A673 (cell line): ENCODE results near the gene TBRG1. TPM values are rescaled to one million over a fixed set of nuclear protein-coding genes. Genes with fewer than 3 reads are reported as not detected.
A peak's percentile ranks its signal among the peaks of the same experiment; 100 is the strongest.

Source experiments
- BruUV-seq: library from RNA; stranded (reverse); fragments of 400-500 nt; replicated peaks from 2 replicates; lab custom pipeline; 2021; lab: Mats Ljungman, UMichigan
- CTCF ChIA-PET: fragments of 300-600 bp; sonication (Branson Sonifier 250); formaldehyde crosslinking; loops from one replicate; lab custom pipeline; 2022; ENCODE audit warnings: antibody characterized with exemption; lab: Charles Lee
- POLR2A ChIA-PET: fragments of 300-600 bp; sonication (Branson Sonifier 250); formaldehyde crosslinking; loops from one replicate; lab custom pipeline; 2022; ENCODE audit warnings: antibody characterized with exemption; ENCODE audit not compliant: low non-redundant PET; lab: Charles Lee
- DNase-seq: peaks from one replicate; pipeline ENCODE4 v3.0.0-alpha.2; 2015; ENCODE audit warnings: low spot score
- H3K27ac ChIP-seq: fragments of 200-600 bp; sonication (generic); 2 replicates; pipeline ENCODE4 v1.5.1; 2016; ENCODE audit warnings: mixed run types, low read depth, mild to moderate bottlenecking, mixed read lengths, antibody characterized with exemption, low read length; ENCODE audit not compliant: poor library complexity, severe bottlenecking
- H3K27me3 ChIP-seq: fragments of 200-600 bp; sonication (generic); replicated peaks from 2 replicates; pipeline ENCODE4 v1.6.1; 2017; ENCODE audit warnings: mixed run types, low read depth, mild to moderate bottlenecking, mixed read lengths, antibody characterized with exemption, low read length; ENCODE audit not compliant: insufficient read depth, poor library complexity
- H3K36me3 ChIP-seq: fragments of 200-600 bp; sonication (generic); 2 replicates; pipeline ENCODE4 v1.6.1; 2016; ENCODE audit warnings: mixed run types, mild to moderate bottlenecking, mixed read lengths, antibody characterized with exemption, low read length; ENCODE audit not compliant: insufficient read depth, poor library complexity, severe bottlenecking
- H3K4me1 ChIP-seq: fragments of 200-600 bp; sonication (generic); 2 replicates; pipeline ENCODE4 v1.6.1; 2017; ENCODE audit warnings: mixed run types, mild to moderate bottlenecking, mixed read lengths, antibody characterized with exemption, low read length; ENCODE audit not compliant: insufficient read depth, poor library complexity, severe bottlenecking
- H3K4me3 ChIP-seq: fragments of 200-600 bp; sonication (generic); 2 replicates; pipeline ENCODE4 v1.5.1; 2016; ENCODE audit warnings: low read depth, mixed run types, mild to moderate bottlenecking, mixed read lengths, low read length; ENCODE audit not compliant: poor library complexity, severe bottlenecking
- H3K9me3 ChIP-seq: fragments of 200-600 bp; sonication (generic); 2 replicates; pipeline ENCODE4 v1.6.1; 2016; ENCODE audit warnings: mixed run types, low read depth, mild to moderate bottlenecking, mixed read lengths, antibody characterized with exemption, low read length; ENCODE audit not compliant: poor library complexity, severe bottlenecking
- EZH2 ChIP-seq: fragments of 200-600 bp; sonication (generic); IDR thresholded peaks from 2 replicates; pipeline ENCODE4 v1.6.1; 2017; ENCODE audit warnings: borderline replicate concordance, low read depth, mild to moderate bottlenecking, mixed read lengths, antibody characterized with exemption, low read length; ENCODE audit not compliant: poor library complexity, severe bottlenecking
- intact Hi-C: fragments of 100-400 bp; cut with micrococcal nuclease; formaldehyde crosslinking; loops from one replicate; pipeline ENCODE4 v1.10.0; 2022; ENCODE audit not compliant: unreplicated experiment
- total RNA-seq: library from RNA; stranded (reverse); gene quantifications from 2 replicates; pipeline ENCODE4 v1.2.3, GENCODE V29; 2021
- TF ChIP-seq, protein P1 (sequence below): fragments of 300-800, 200-600 bp; sonication (generic); conservative IDR thresholded peaks from 2 replicates; pipeline ENCODE4 v1.5.1; 2017; ENCODE audit warnings: low read depth, mild to moderate bottlenecking, antibody characterized with exemption, low read length, moderate library complexity, mixed read lengths

Gene TBRG1
- total RNA-seq, 1 experiment from 2014 or later, result 44.4 TPM

DNA sequence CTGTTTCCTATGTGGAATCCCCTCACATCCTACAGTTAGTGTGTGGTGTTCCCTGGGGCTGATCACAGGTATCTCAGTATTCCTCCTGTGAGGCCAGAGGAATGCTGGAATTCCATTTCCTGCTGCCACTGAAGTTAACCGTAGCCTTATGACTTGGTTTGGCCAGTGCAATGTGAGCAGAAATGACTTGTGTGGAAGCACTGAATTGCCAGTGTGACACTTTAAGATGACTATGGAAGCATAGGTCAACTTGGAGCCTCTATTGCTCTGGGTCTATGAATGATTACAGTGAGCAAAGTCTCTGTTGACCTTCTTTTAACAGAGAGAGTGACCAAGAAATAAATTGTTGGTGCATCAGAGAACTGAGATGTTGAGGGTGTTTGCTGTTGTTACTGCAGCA is 16.5 kb downstream of the TBRG1 start:
- H3K9me3 ChIP-seq, result no peaks in the 10 kb centered on the region
- POLR2A ChIA-PET, result no interaction called here
- DNase-seq, result no peak
- intact Hi-C loops, result no loop called here
- CTCF ChIA-PET, result no interaction called here
- no peaks in the 10 kb centered on the region for H3K4me1 ChIP-seq
- H3K27ac ChIP-seq, result no peak overlapping the region
- no peak for TF ChIP-seq EZH2
- TF ChIP-seq, protein P1, sequence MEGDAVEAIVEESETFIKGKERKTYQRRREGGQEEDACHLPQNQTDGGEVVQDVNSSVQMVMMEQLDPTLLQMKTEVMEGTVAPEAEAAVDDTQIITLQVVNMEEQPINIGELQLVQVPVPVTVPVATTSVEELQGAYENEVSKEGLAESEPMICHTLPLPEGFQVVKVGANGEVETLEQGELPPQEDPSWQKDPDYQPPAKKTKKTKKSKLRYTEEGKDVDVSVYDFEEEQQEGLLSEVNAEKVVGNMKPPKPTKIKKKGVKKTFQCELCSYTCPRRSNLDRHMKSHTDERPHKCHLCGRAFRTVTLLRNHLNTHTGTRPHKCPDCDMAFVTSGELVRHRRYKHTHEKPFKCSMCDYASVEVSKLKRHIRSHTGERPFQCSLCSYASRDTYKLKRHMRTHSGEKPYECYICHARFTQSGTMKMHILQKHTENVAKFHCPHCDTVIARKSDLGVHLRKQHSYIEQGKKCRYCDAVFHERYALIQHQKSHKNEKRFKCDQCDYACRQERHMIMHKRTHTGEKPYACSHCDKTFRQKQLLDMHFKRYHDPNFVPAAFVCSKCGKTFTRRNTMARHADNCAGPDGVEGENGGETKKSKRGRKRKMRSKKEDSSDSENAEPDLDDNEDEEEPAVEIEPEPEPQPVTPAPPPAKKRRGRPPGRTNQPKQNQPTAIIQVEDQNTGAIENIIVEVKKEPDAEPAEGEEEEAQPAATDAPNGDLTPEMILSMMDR, result no peak
- H3K36me3 ChIP-seq, result peaks cover 36% of the 10 kb centered on the region
- H3K4me3 ChIP-seq, result no peak overlapping the region
- BruUV-seq, result no TSS peak
- H3K27me3 ChIP-seq, result no peaks in the 10 kb centered on the region

DNA sequence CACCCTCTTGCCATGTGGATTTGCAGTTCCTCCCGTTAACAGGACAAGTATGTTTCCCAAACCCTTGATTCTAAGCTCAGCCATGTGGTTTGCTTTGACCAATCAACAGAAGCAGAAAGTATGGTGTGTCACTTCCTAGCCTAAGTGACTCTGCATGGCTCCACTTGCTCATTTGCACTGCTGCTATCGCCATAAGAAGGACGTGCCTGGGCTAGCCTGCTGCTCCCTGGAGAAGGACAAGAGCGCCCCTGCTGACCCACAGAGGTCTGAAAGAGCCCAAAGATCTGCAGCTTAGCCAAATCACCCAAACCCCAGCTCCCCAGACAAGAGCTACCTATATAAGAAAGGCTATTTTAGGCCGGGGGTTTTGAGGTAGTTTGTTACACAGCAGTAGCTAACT is 18.0 kb downstream of the TBRG1 start:
- peaks cover 6% of the 10 kb centered on the region for H3K4me1 ChIP-seq
- H3K9me3 ChIP-seq, result no peaks in the 10 kb centered on the region
- peaks cover 21% of the 10 kb centered on the region for H3K36me3 ChIP-seq
- POLR2A ChIA-PET, result no interaction called here
- BruUV-seq, result no TSS peak
- peak; percentile 21 for DNase-seq
- H3K27me3 ChIP-seq, result no peaks in the 10 kb centered on the region
- CTCF ChIA-PET, result interaction anchor here (1.2 kb wide), 1 partner anchor 28 kb away, joined by 3 read pairs; no protein-coding TSS in a partner anchor
- intact Hi-C loops, result no loop called here
- H3K27ac ChIP-seq, result no peak overlapping the region
- H3K4me3 ChIP-seq, result no peak overlapping the region
- no peak for TF ChIP-seq EZH2
- TF ChIP-seq, protein P1, result no peak

DNA sequence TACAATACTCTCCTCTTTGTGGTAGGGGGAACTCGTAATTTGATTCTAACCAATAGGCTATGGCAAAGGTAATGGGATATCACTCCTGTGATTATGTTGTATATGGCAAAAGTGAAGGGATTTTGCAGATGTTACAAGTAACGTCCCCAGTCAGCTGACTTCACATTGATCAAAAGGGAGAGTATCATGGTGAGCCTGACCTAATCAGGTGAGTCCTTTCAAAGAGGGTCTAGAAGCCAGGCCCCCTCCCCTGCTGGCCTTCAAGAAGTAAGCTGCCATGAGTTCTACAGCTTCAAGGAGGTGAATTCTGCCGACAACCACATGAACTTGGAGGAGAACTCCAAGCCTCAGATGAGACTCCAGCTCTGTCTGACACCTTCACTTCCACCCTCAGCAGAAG is 20.0 kb downstream of the TBRG1 start:
- intact Hi-C loops, result no loop called here
- POLR2A ChIA-PET, result no interaction called here
- no peak for DNase-seq

More for the DNA sequence above, 20.0 kb downstream of the TBRG1 start:
- H3K4me3 ChIP-seq, result no peak overlapping the region
- H3K9me3 ChIP-seq, result no peaks in the 10 kb centered on the region
- H3K27me3 ChIP-seq, result no peaks in the 10 kb centered on the region
- TF ChIP-seq, protein P1, result no peak
- no peak for TF ChIP-seq EZH2
- H3K4me1 ChIP-seq, result peaks cover 6% of the 10 kb centered on the region
- CTCF ChIA-PET, result interaction anchor here (0.9 to 1.6 kb wide), 2 partner anchors 121 to 194 kb away, joined by 5 to 6 read pairs; no protein-coding TSS in a partner anchor
- peaks cover 12% of the 10 kb centered on the region for H3K36me3 ChIP-seq
- BruUV-seq, result no TSS peak
- H3K27ac ChIP-seq, result no peak overlapping the region
